OCI-LY7 (cell line): ENCODE results near the gene PSENEN.

ENCODE experiments used
- CTCF ChIP-seq: fragments of 200-600 bp; sonication (generic); conservative IDR thresholded peaks from 2 replicates; pipeline ENCODE4 v1.5.1; 2014; ENCODE audit warnings: mild to moderate bottlenecking, antibody characterized with exemption, low read length, moderate library complexity, mixed read lengths
- EZH2phosphoT487 ChIP-seq: fragments of 200-600 bp; sonication (generic); IDR thresholded peaks from 2 replicates; pipeline ENCODE4 v1.6.1; 2018; ENCODE audit warnings: low read depth, borderline replicate concordance, mild to moderate bottlenecking, mixed run types, antibody characterized with exemption, low read length, moderate library complexity, mixed read lengths

- TF ChIP-seq CTCF, result no peak
- TF ChIP-seq EZH2phosphoT487, result no peak
Observed at GRCh38 chr19:35742121-35742724, 3.2 kb upstream of the PSENEN start, which contains the start of gene IGFLR1.
